B cell (primary cell): ENCODE data around the gene C5. TPM values are rescaled to one million over a fixed set of nuclear protein-coding genes. Genes with fewer than 3 reads are reported as not detected.

Experiments
- ATAC-seq: fragments of 200-7000 bp; cut with Tn5 transposase; one replicate; pipeline ENCODE4 v1.10.0; 2021; ENCODE audit warnings: low read depth, mild to moderate bottlenecking, moderate number of reproducible peaks, moderate library complexity
- CTCF ChIA-PET: fragments of 350-600 bp; sonication (Branson Sonifier 250); formaldehyde crosslinking; loops from one replicate; lab custom pipeline; 2021; ENCODE audit warnings: antibody characterized with exemption, inconsistent platforms; lab: Charles Lee
- POLR2A ChIA-PET: fragments of 350-600 bp; sonication (Branson Sonifier 250); formaldehyde crosslinking; loops from one replicate; lab custom pipeline; 2021; ENCODE audit warnings: antibody characterized with exemption; lab: Charles Lee
- DNase-seq: peaks from one replicate; pipeline ENCODE4 v3.0.0; 2013
- H2AFZ ChIP-seq: 2 replicates; pipeline ENCODE4 v1.6.1; 2012; ENCODE audit warnings: mild to moderate bottlenecking, low read depth, low read length; ENCODE audit not compliant: insufficient read depth, poor library complexity, severe bottlenecking
- H3K27ac ChIP-seq, 2 donors: 1 replicate in 1 of 2; 2 replicates in 1 of 2; pipeline ENCODE4 v1.5.1; 2012 to 2013; ENCODE audit warnings: low read length in 2 of 2, mild to moderate bottlenecking in 2 of 2, moderate library complexity in 1 of 2
- H3K27me3 ChIP-seq, 4 experiments: fragments of 200-600 bp in 1 of 4; sonication (generic) in 1 of 4; replicated peaks in 1 of 4; 1 replicate in 2 of 4; 2 replicates in 2 of 4; pipeline versions ENCODE4 v1.6.1 to v1.7.0; 2013 to 2016; ENCODE audit warnings: low read length in 3 of 4, mild to moderate bottlenecking in 2 of 4, mixed read lengths in 1 of 4, moderate library complexity in 1 of 4; ENCODE audit not compliant: insufficient read depth in 4 of 4, control insufficient read depth in 3 of 4; ENCODE audit errors: control extremely low read depth in 1 of 4
- H3K36me3 ChIP-seq, 2 experiments: replicated peaks in 1 of 2; 1 replicate in 1 of 2; 2 replicates in 1 of 2; pipeline versions ENCODE4 v1.6.1 to v1.7.1; 2013; ENCODE audit warnings: low read length in 1 of 2; ENCODE audit not compliant: insufficient read depth in 2 of 2, control insufficient read depth in 1 of 2; ENCODE audit errors: control extremely low read depth in 1 of 2, extremely low read depth in 1 of 2
- H3K4me1 ChIP-seq, 2 donors: fragments of 200-600 bp in 1 of 2; sonication (generic) in 1 of 2; 1 replicate in 1 of 2; 2 replicates in 1 of 2; pipeline versions ENCODE4 v1.5.1 to v1.6.1; 2013 to 2017; ENCODE audit warnings: low read length in 2 of 2; ENCODE audit not compliant: control insufficient read depth in 2 of 2, insufficient read depth in 2 of 2
- H3K4me2 ChIP-seq: replicated peaks from 2 replicates; pipeline ENCODE3; 2012; ENCODE audit warnings: mild to moderate bottlenecking, low read depth, low read length; ENCODE audit not compliant: poor library complexity, severe bottlenecking
- H3K4me3 ChIP-seq, 5 experiments: fragments of 200-600 bp in 1 of 5; sonication (generic) in 1 of 5; 1 replicate in 3 of 5; 2 replicates in 2 of 5; pipeline versions ENCODE4 v1.5.1 to v1.7.0; 2011 to 2016; ENCODE audit warnings: low read length in 4 of 5, mild to moderate bottlenecking in 4 of 5, low read depth in 2 of 5, control low read depth in 1 of 5, moderate library complexity in 1 of 5; ENCODE audit not compliant: insufficient read depth in 1 of 5; ENCODE audit errors: control extremely low read depth in 1 of 5, extremely low read depth in 1 of 5
- H3K79me2 ChIP-seq: fragments of 200-600 bp; sonication (generic); one replicate; pipeline ENCODE4 v1.6.0; 2016; ENCODE audit warnings: low read length; ENCODE audit not compliant: control insufficient read depth, insufficient read depth
- H3K9ac ChIP-seq: fragments of 200-600 bp; sonication (generic); 2 replicates; pipeline ENCODE4 v1.6.1; 2017; ENCODE audit warnings: mild to moderate bottlenecking, low read length, moderate library complexity
- H3K9me3 ChIP-seq, 3 donors: one replicate each; pipeline versions ENCODE4 v1.6.1 to v1.7.1; 2013; ENCODE audit warnings: low read length in 2 of 3; ENCODE audit not compliant: control insufficient read depth in 2 of 3, insufficient read depth in 1 of 3; ENCODE audit errors: control extremely low read depth in 1 of 3
- H4K20me1 ChIP-seq: 2 replicates; pipeline ENCODE4 v1.6.0; 2012; ENCODE audit warnings: mild to moderate bottlenecking, low read length; ENCODE audit not compliant: insufficient read depth, control insufficient read depth, poor library complexity, severe bottlenecking
- H3K27ac Mint-ChIP-seq: one replicate; pipeline ENCODE4 v1.8.0; 2021; ENCODE audit warnings: mixed read lengths
- H3K27me3 Mint-ChIP-seq: one replicate; pipeline ENCODE4 v1.8.0; 2021; ENCODE audit warnings: mixed read lengths
- H3K4me1 Mint-ChIP-seq: one replicate; pipeline ENCODE4 v1.8.0; 2021; ENCODE audit warnings: mixed read lengths
- H3K4me3 Mint-ChIP-seq: one replicate; pipeline ENCODE4 v1.8.0; 2021; ENCODE audit warnings: mixed read lengths
- H3K9me3 Mint-ChIP-seq: one replicate; pipeline ENCODE4 v1.8.0; 2022; ENCODE audit warnings: mixed read lengths; ENCODE audit not compliant: insufficient read depth
- CTCF ChIP-seq: fragments of 200-600 bp; IDR thresholded peaks from one replicate; pipeline ENCODE4 v1.8.0; 2022; ENCODE audit warnings: antibody characterized with exemption, mild to moderate bottlenecking
- EZH2 ChIP-seq: IDR thresholded peaks from 2 replicates; pipeline ENCODE4 v1.6.1; 2012; ENCODE audit warnings: borderline replicate concordance, low read depth, mild to moderate bottlenecking, moderate library complexity, low read length; ENCODE audit not compliant: insufficient read depth, poor library complexity, severe bottlenecking
- WGBS: methylation state at CpG from one replicate; pipeline ENCODE4 v1.1.5; 2013; ENCODE audit warnings: missing lambda C conversion rate; ENCODE audit not compliant: insufficient coverage; 5-methylcytosine and 5-hydroxymethylcytosine counted together
- intact Hi-C: fragments of 100-400 bp; cut with micrococcal nuclease; formaldehyde crosslinking; loops from one replicate; pipeline ENCODE4 v1.10.0; 2022
- polyA plus RNA-seq: library from polyadenylated mRNA; depleted of rRNA; stranded (reverse); fragments of >200 nt; gene quantifications from 2 replicates; pipeline ENCODE4 v1.2.3, GENCODE V29; 2012
- total RNA-seq, 2 donors: library from RNA; stranded (reverse); fragments of 120-200 nt in 1 of 2; gene quantifications; 1 replicate in 1 of 2; 2 replicates in 1 of 2; pipeline versions ENCODE4 v1.2.3 to v1.2.4, GENCODE V29; 2013 to 2022

Gene C5
- total and polyA plus RNA-seq, 2 donors (not counting 1 experiment from before 2014, with no cell fraction given): 2.7 to 10.4 TPM

GRCh38 chr9:121057821-121058220 is 7.7 kb upstream of the C5 start:
- Histone ChIP-seq H3K27ac (no peak overlapping the region), H2AFZ (no peak overlapping the region), H3K9me3 (peaks cover 0 to 7% (median 5%) of the 10 kb centered on the region in 3 donors), H3K36me3 (peaks cover 0 to 3% of the 10 kb centered on the region in 2 experiments), H3K4me1 (peaks cover 0 to 7% of the 10 kb centered on the region in 2 donors), H3K9ac (no peak overlapping the region), H3K27me3 (no peaks in the 10 kb centered on the region), H3K79me2 (no peaks in the 10 kb centered on the region), H4K20me1 (no peaks in the 10 kb centered on the region), H3K4me3 (no peak overlapping the region), H3K4me2 (no peak overlapping the region)
- Mint-ChIP-seq H3K27me3 (no peaks in the 10 kb centered on the region), H3K27ac (no peak overlapping the region), H3K4me3 (no peak overlapping the region), H3K9me3 (peaks cover 3% of the 10 kb centered on the region), H3K4me1 (peaks cover 6% of the 10 kb centered on the region)
- POLR2A ChIA-PET: no interaction called here
- TF ChIP-seq CTCF (no peak), EZH2 (no peak)
- WGBS: 90% methylated on average over 2 of the region's 5 CpGs
- DNase-seq (no peak), ATAC-seq (no peak)
- CTCF ChIA-PET: interaction anchor here (0.6 to 6.3 kb wide), 6 partner anchors 12 to 302 kb away, joined by 3 to 173 read pairs (median 4); no protein-coding TSS in a partner anchor
- intact Hi-C loops: no loop called here

GRCh38 chr9:121055642-121056143 is 5.6 kb upstream of the C5 start:
- 95% methylated on average over 2 of the region's 2 CpGs for WGBS
- no peak for DNase-seq

More at GRCh38 chr9:121055642-121056143, 5.6 kb upstream of the C5 start:
- TF ChIP-seq EZH2: no peak
- peak; percentile 31 for TF ChIP-seq CTCF
- H3K4me1 ChIP-seq: peaks cover 0 to 7% of the 10 kb centered on the region in 2 donors
- Mint-ChIP-seq H3K4me3 (no peak overlapping the region), H3K9me3 (peaks cover 3% of the 10 kb centered on the region), H3K27me3 (no peaks in the 10 kb centered on the region), H3K4me1 (peaks cover 6% of the 10 kb centered on the region), H3K27ac (no peak overlapping the region)
- ATAC-seq: no peak
- no peaks in the 10 kb centered on the region for H3K27me3 ChIP-seq
- intact Hi-C loops: no loop called here
- H3K36me3 ChIP-seq: peaks cover 0 to 3% of the 10 kb centered on the region in 2 experiments
- no peak overlapping the region for H3K9ac ChIP-seq
- no peak overlapping the region for H3K27ac ChIP-seq
- ChIA-PET POLR2A (no interaction called here), CTCF (interaction anchor here (1.5 to 1.9 kb wide), 2 partner anchors 20 to 300 kb away, joined by 3 to 8 read pairs; no protein-coding TSS in a partner anchor)
- peaks cover 0 to 7% (median 5%) of the 10 kb centered on the region in 3 donors for H3K9me3 ChIP-seq
- H3K4me3 ChIP-seq: no peak overlapping the region
- no peaks in the 10 kb centered on the region for H4K20me1 ChIP-seq
- H3K4me2 ChIP-seq: no peak overlapping the region
- H3K79me2 ChIP-seq: no peaks in the 10 kb centered on the region
- no peak overlapping the region for H2AFZ ChIP-seq
